ENCODE results near the gene IL3RA. TPM values are rescaled to one million over a fixed set of nuclear protein-coding genes. Genes with fewer than 3 reads are reported as not detected.

IL3RA gene
- total and polyA plus RNA-seq, 12 donors: 4.5 to 20.8 (median 5.3) TPM

GRCh38 chrX:1417921-1418771 lies 81.6 kb downstream of the IL3RA start:
- no peak for TF ChIP-seq CTCF (IDR thresholded peaks at IDR 0.05)
- 91 to 96% methylated on average over 20 of the region's 20 CpGs for WGBS, 2 donors
- H3K27me3 ChIP-seq: no peaks in the 10 kb centered on the region
- intact Hi-C loops (cut with DNase I): no loop called here
- H3K36me3 ChIP-seq: peaks cover 0 to 76% (median 42%) of the 10 kb centered on the region in 9 donors
- H3K4me1 ChIP-seq: no peaks in the 10 kb centered on the region
- no peak overlapping the region for H3K27ac ChIP-seq
- DNase-seq: no peak
- H3K9me3 ChIP-seq: peaks cover 0 to 26% (median 21%) of the 10 kb centered on the region in 11 donors
- ATAC-seq: no peak
- no peak overlapping the region for H3K4me3 ChIP-seq

- no peak for DNase-seq
- intact Hi-C loops (cut with DNase I): no loop called here
- Histone ChIP-seq H3K4me1 (no peaks in the 10 kb centered on the region), H3K4me3 (no peak overlapping the region), H3K36me3 (peaks cover 0 to 70% (median 36%) of the 10 kb centered on the region in 9 donors), H3K27me3 (no peaks in the 10 kb centered on the region), H3K9me3 (peaks cover 0 to 29% (median 21%) of the 10 kb centered on the region in 11 donors), H3K27ac (no peak overlapping the region)
- peak in 4 of 8 donors; percentile 2 to 23 (median 18) for ATAC-seq
- TF ChIP-seq CTCF (IDR thresholded peaks at IDR 0.05): no peak
- 95% methylated on average over 29 of the region's 29 CpGs for WGBS, 2 donors
Observed at GRCh38 chrX:1418901-1419544, 82.4 kb downstream of the IL3RA start.

- Histone ChIP-seq H3K4me3 (no peak overlapping the region), H3K9me3 (peaks cover 0 to 29% (median 21%) of the 10 kb centered on the region in 11 donors), H3K27ac (no peak overlapping the region), H3K27me3 (no peaks in the 10 kb centered on the region), H3K4me1 (no peaks in the 10 kb centered on the region), H3K36me3 (peaks cover 0 to 63% (median 33%) of the 10 kb centered on the region in 9 donors)
- TF ChIP-seq CTCF (IDR thresholded peaks at IDR 0.05): no peak
- 82 to 94% methylated on average over 19 of the region's 19 CpGs for WGBS, 2 donors
- intact Hi-C loops (cut with DNase I): no loop called here
- DNase-seq (no peak), ATAC-seq (peak in 5 of 8 donors; percentile 4 to 32 (median 10))
Observed at GRCh38 chrX:1419545-1420355, 83.2 kb downstream of the IL3RA start.

DNA sequence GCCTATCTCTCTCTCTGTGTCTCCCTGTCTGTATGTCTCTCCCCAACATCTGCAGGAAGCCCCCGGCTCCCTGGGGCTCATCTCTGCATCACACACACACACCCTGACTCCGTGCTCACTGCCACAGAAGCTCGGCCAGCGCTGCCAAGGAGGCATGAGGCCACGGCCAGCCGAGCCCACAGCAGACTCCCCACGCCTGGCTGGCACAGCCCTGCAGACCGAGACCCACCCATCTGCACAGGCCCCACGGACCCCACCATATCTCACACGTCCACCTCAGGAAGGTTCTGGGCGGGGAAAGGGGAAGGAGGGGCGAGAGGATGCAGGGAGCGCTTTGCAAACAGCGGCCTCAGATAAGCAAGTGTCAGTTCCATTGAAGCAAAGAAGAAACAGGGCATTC lies 83.8 kb downstream of the IL3RA start:
- intact Hi-C loops (cut with DNase I): no loop called here
- peak in 2 of 8 donors; percentile 11 to 22 for ATAC-seq
- DNase-seq: no peak
- no peak for TF ChIP-seq CTCF (IDR thresholded peaks at IDR 0.05)
- Histone ChIP-seq H3K9me3 (peaks cover 0 to 29% (median 21%) of the 10 kb centered on the region in 11 donors), H3K4me1 (no peaks in the 10 kb centered on the region), H3K27ac (no peak overlapping the region), H3K36me3 (peaks cover 4 to 68% (median 37%) of the 10 kb centered on the region in 9 donors), H3K4me3 (no peak overlapping the region), H3K27me3 (no peaks in the 10 kb centered on the region)
- 50 to 51% methylated on average over 14 of the region's 14 CpGs for WGBS, 2 donors
